ENCODE results near the gene C2CD3.

The C2CD3 gene

GRCh38 chr11:73976451-73977151, 194.2 kb downstream of the C2CD3 start:
- DNase-seq: no peak

GRCh38 chr11:73975479-73975757, 195.4 kb downstream of the C2CD3 start:
- no peak for DNase-seq

GRCh38 chr11:73974604-73975478, 196.0 kb downstream of the C2CD3 start:
- no peak for DNase-seq

- DNase-seq: no peak
Measured at GRCh38 chr11:73972620-73973449, 198.0 kb downstream of the C2CD3 start.

GRCh38 chr11:73972187-73972586, 198.6 kb downstream of the C2CD3 start:
- no peak for DNase-seq

GRCh38 chr11:73971175-73971719, 199.6 kb downstream of the C2CD3 start:
- DNase-seq: no peak

- DNase-seq: no peak
Measured at GRCh38 chr11:73969991-73970800, 200.6 kb downstream of the C2CD3 start.

GRCh38 chr11:73969091-73969490, 201.7 kb downstream of the C2CD3 start:
- no peak for DNase-seq

GRCh38 chr11:73968356-73968966, 202.3 kb downstream of the C2CD3 start:
- DNase-seq: no peak

GRCh38 chr11:73965764-73966121, 205.1 kb downstream of the C2CD3 start:
- DNase-seq: no peak

GRCh38 chr11:73965076-73965763, 205.6 kb downstream of the C2CD3 start:
- no peak for DNase-seq

GRCh38 chr11:73963861-73964260, 206.9 kb downstream of the C2CD3 start:
- no peak for DNase-seq

Data from midbrain (tissue), 1 donor.